Caco-2 (cell line): ENCODE results near the gene SULT1C4. TPM values are rescaled to one million over a fixed set of nuclear protein-coding genes. Genes with fewer than 3 reads are reported as not detected.

Source experiments
- BruUV-seq: library from RNA; stranded (reverse); fragments of 400-500 nt; replicated peaks from 2 replicates; lab custom pipeline; 2021; lab: Mats Ljungman, UMichigan
- CTCF ChIA-PET: fragments of 300-600 bp; sonication (Branson Sonifier 250); formaldehyde crosslinking; loops from one replicate; lab custom pipeline; 2022; ENCODE audit warnings: antibody characterized with exemption; lab: Charles Lee
- POLR2A ChIA-PET: fragments of 300-600 bp; sonication (Branson Sonifier 250); formaldehyde crosslinking; loops from one replicate; lab custom pipeline; 2022; ENCODE audit warnings: antibody characterized with exemption; lab: Charles Lee
- DNase-seq, 2 experiments: peaks; one replicate each; pipeline versions ENCODE4 v3.0.0 to v3.0.0-alpha.2; 2020 to 2022
- H3K27me3 ChIP-seq: replicated peaks from 2 replicates; pipeline ENCODE4 v1.6.0; 2011; ENCODE audit warnings: low read length; ENCODE audit not compliant: control insufficient read depth, insufficient read depth
- H3K36me3 ChIP-seq: 2 replicates; pipeline ENCODE4 v1.5.1; 2011; ENCODE audit warnings: low read length; ENCODE audit not compliant: control insufficient read depth, insufficient read depth
- H3K4me1 ChIP-seq: fragments of 250-450 bp; sonication (Bioruptor Pico); 2 replicates; pipeline ENCODE4 v1.5.1; 2020; ENCODE audit warnings: mild to moderate bottlenecking
- H3K4me3 ChIP-seq: 2 replicates; pipeline ENCODE4 v1.5.1; 2011; ENCODE audit warnings: low read depth, mild to moderate bottlenecking, control low read depth, low read length
- H3K9me3 ChIP-seq: fragments of 250-450 bp; sonication (Bioruptor Pico); 2 replicates; pipeline ENCODE4 v1.5.1; 2020; ENCODE audit warnings: mild to moderate bottlenecking, moderate library complexity
- H3K27ac Mint-ChIP-seq: one replicate; pipeline ENCODE4 v1.8.0; 2022; ENCODE audit warnings: mixed read lengths; ENCODE audit not compliant: unreplicated experiment
- H3K27me3 Mint-ChIP-seq: one replicate; pipeline ENCODE4 v1.8.0; 2022; ENCODE audit warnings: mixed read lengths; ENCODE audit not compliant: insufficient read depth, unreplicated experiment
- H3K36me3 Mint-ChIP-seq: one replicate; pipeline ENCODE4 v1.8.0; 2022; ENCODE audit warnings: mild to moderate bottlenecking, mixed read lengths; ENCODE audit not compliant: insufficient read depth, unreplicated experiment
- H3K4me1 Mint-ChIP-seq: one replicate; pipeline ENCODE4 v1.8.0; 2022; ENCODE audit warnings: low read depth, mixed read lengths; ENCODE audit not compliant: unreplicated experiment
- H3K4me3 Mint-ChIP-seq: one replicate; pipeline ENCODE4 v1.8.0; 2022; ENCODE audit warnings: mild to moderate bottlenecking, moderate library complexity, mixed read lengths; ENCODE audit not compliant: unreplicated experiment
- H3K9me3 Mint-ChIP-seq: one replicate; pipeline ENCODE4 v1.8.0; 2022; ENCODE audit warnings: mixed read lengths; ENCODE audit not compliant: unreplicated experiment
- CTCF ChIP-seq, 2 experiments: fragments of 200-600 bp in 1 of 2; IDR thresholded peaks; 1 replicate in 1 of 2; 2 replicates in 1 of 2; pipeline versions ENCODE4 v1.5.1 to v1.8.0; 2011 to 2022; ENCODE audit warnings: antibody characterized with exemption in 1 of 2, control low read depth in 1 of 2, inconsistent platforms in 1 of 2, low read depth in 1 of 2, low read length in 1 of 2, mild to moderate bottlenecking in 1 of 2, moderate library complexity in 1 of 2; ENCODE audit not compliant: insufficient read depth in 1 of 2, severe bottlenecking in 1 of 2, unreplicated experiment in 1 of 2
- intact Hi-C: fragments of 100-400 bp; cut with micrococcal nuclease; formaldehyde crosslinking; loops from one replicate; pipeline ENCODE4 v1.10.0; 2022; ENCODE audit not compliant: unreplicated experiment
- total RNA-seq: library from RNA; stranded (reverse); gene quantifications from 2 replicates; pipeline ENCODE4 v1.2.3, GENCODE V29; 2022

The SULT1C4 gene
- total RNA-seq, 1 experiment from 2014 or later, result 4.0 TPM

DNA sequence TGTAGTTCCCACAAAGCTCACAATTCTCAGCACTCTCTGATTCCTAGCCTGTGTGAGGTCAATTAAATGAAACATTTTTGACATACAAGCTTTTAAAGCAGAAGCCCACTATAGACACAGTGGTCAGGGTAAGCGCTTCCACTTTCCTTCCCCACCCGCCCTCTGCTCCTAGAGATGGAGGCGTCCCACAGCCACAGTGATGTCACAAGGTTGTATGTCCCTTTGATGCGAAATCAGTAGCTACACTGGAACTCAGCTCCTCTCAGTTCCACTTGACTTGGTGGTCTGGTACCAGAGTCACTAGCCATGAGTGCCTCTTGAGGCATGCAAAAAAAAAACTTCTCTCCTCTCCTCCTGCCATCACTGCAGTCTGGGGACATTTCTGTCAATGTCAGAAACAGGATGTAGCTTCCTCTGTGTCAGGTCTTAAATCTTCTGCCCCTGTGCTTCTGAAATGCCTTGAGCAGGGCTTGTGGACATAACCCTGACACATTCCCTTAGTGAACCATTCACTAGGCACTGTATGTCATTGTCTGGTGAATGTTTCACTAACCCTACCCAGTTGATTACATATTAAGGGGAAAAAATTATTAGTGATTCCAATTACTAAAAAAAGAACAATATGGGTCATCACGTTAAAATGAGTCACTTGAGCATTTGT is 7.8 kb downstream of the SULT1C4 start:
- H3K4me3 Mint-ChIP-seq, result no peak overlapping the region
- peak; percentile 51 to 59 for DNase-seq
- no TSS peak for BruUV-seq
- TF ChIP-seq CTCF (IDR thresholded peaks at IDR 0.05; ENCODE audit: insufficient read depth in 1 of 2, low read depth in 1 of 2, low read length in 1 of 2, severe bottlenecking in 1 of 2, unreplicated experiment in 1 of 2), result no peak
- no peaks in the 10 kb centered on the region for H3K36me3 ChIP-seq
- peaks cover 6% of the 10 kb centered on the region for H3K36me3 Mint-ChIP-seq
- intact Hi-C loops, result loop anchor here (1.0 kb wide), 1 partner anchor 8 kb away; the partner anchor contains the start of gene SULT1C4
- H3K4me1 ChIP-seq, result peaks cover 17% of the 10 kb centered on the region
- H3K4me1 Mint-ChIP-seq, result peaks cover 15% of the 10 kb centered on the region
- no peak overlapping the region for H3K4me3 ChIP-seq
- ChIA-PET CTCF (no interaction called here), POLR2A (no interaction called here)
- no peaks in the 10 kb centered on the region for H3K27me3 Mint-ChIP-seq
- H3K9me3 Mint-ChIP-seq, result no peaks in the 10 kb centered on the region
- no peak overlapping the region for H3K27ac Mint-ChIP-seq
- H3K27me3 ChIP-seq, result no peaks in the 10 kb centered on the region
- H3K9me3 ChIP-seq, result no peaks in the 10 kb centered on the region

DNA sequence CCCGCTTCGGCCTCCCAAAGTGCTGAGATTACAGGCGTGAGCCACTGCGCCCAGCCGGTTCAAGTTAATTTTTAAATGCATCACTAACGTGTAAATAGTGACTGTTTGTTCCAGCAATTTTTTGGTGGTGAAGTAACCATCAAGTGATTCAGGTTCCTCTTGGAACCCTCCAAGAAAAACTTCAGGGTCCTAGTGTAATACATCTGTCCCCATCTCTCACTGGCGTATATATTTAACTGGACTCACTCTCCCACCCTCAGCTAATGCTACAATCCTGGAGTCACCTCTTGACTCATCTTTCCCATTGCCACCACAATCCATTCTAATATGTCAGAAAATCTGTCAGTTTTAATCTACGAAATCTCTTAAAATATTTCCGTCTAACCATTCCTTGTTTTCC is 10.3 kb downstream of the SULT1C4 start:
- ChIA-PET POLR2A (no interaction called here), CTCF (no interaction called here)
- no peak for DNase-seq

GRCh38 chr2:108390340-108390739 is 12.6 kb downstream of the SULT1C4 start:
- Mint-ChIP-seq H3K27ac (no peak overlapping the region), H3K27me3 (no peaks in the 10 kb centered on the region), H3K9me3 (peaks cover 13% of the 10 kb centered on the region), H3K36me3 (no peaks in the 10 kb centered on the region), H3K4me1 (peaks cover 6% of the 10 kb centered on the region), H3K4me3 (no peak overlapping the region)
- H3K9me3 ChIP-seq, result peaks cover 12% of the 10 kb centered on the region; the same call in 1 of the 2 replicates
- H3K4me1 ChIP-seq, result peaks cover 8% of the 10 kb centered on the region
- intact Hi-C loops, result no loop called here
- H3K4me3 ChIP-seq, result no peak overlapping the region
- H3K27me3 ChIP-seq, result no peaks in the 10 kb centered on the region
- ChIA-PET CTCF (no interaction called here), POLR2A (no interaction called here)
- no peak for DNase-seq
- no peaks in the 10 kb centered on the region for H3K36me3 ChIP-seq
- TF ChIP-seq CTCF (IDR thresholded peaks at IDR 0.05; ENCODE audit: insufficient read depth in 1 of 2, low read depth in 1 of 2, low read length in 1 of 2, severe bottlenecking in 1 of 2, unreplicated experiment in 1 of 2), result no peak
- no TSS peak for BruUV-seq

More for the DNA sequence above, 10.3 kb downstream of the SULT1C4 start:
- H3K9me3 Mint-ChIP-seq, result peaks cover 8% of the 10 kb centered on the region
- no TSS peak for BruUV-seq
- peaks cover 4% of the 10 kb centered on the region for H3K36me3 Mint-ChIP-seq
- H3K27ac Mint-ChIP-seq, result no peak overlapping the region
- H3K4me3 ChIP-seq, result no peak overlapping the region
- 0 out of 2 replicates have a peak, but pooled peaks cover under 1% of the 10 kb centered on the region for H3K9me3 ChIP-seq
- intact Hi-C loops, result no loop called here
- H3K27me3 Mint-ChIP-seq, result no peaks in the 10 kb centered on the region
- TF ChIP-seq CTCF (IDR thresholded peaks at IDR 0.05; ENCODE audit: insufficient read depth in 1 of 2, low read depth in 1 of 2, low read length in 1 of 2, severe bottlenecking in 1 of 2, unreplicated experiment in 1 of 2), result no peak
- peaks cover 17% of the 10 kb centered on the region for H3K4me1 ChIP-seq
- peaks cover 12% of the 10 kb centered on the region for H3K4me1 Mint-ChIP-seq
- H3K36me3 ChIP-seq, result no peaks in the 10 kb centered on the region
- no peak overlapping the region for H3K4me3 Mint-ChIP-seq
- no peaks in the 10 kb centered on the region for H3K27me3 ChIP-seq
